ENCODE results near the gene MAP4K4.
A peak's percentile ranks its signal among the peaks of the same experiment; 100 is the strongest.

MAP4K4 gene

DNA sequence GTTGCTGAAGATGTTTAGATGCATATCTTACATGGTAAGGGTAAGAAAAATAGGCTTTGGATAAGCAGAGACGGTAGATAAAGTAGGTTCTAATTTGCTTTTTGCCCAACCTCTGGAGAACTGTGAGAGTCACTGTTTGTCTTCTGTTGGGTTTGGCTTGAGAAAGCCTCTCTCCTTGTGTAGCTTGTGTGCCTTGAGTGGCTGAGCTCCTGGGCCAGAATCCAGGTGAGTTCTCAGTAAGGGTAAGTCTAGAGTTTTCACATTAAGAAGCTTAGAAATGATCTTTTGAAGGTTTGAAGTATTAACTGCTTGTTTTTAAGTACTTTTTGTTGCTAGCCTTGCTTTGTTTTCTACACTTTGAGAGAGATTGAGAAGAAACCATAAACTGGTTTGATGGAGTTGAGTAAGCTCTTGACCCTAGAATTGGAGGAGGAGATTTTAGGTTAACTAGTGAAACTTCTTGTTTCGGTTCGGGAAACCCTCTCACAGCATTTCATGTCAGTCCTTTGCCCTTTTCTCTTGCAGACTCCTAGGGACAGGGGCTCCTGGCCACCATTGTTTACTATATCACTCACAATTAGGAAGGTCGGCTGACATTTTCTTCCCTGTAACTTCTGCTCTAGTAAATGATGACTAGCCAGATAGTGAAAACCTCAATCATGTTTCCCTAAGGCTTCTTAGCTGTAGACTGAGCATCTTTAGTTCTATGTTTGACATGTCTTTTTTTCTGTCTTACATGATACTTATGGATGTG lies 26.0 kb downstream of the MAP4K4 start:
- DNase-seq (ENCODE audit: low spot score) = no peak

DNA sequence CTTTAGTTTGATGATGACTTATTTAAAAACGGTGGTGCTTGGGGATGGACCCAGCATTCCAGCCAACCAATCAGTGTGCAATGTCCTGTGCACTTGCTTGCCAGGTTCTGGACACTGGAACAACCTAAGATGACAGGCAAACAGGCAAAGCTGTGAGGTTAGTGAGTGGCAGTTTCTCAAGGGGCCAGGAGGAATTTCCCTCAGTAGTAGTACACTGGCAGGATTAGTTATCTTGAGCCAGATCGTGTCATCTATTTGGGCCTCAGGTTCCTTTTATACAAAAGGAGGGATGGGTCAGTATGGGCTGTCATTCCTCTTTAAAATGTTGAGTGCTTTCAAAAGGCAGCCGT lies 26.6 kb downstream of the MAP4K4 start:
- no peak for DNase-seq (ENCODE audit: low spot score)

DNA sequence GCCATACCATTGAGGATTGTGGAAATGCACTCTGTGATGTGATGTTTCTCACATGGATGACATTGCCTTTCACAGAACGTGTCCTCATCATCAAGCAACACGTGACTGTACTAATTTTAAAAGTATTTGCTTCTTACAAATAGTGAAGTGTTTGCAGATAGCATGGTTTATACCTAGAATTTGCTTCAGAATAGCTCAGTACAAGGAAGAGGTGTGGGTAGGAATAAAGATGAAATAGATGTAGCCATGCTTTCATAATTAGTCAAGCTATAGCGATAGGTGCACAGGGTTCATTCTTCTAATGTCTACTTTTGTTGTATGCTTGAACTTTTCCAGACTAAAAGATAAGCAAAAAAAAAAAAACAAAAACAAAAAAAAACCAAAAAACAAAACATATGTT lies 27.5 kb downstream of the MAP4K4 start:
- DNase-seq (ENCODE audit: low spot score) = no peak

DNA sequence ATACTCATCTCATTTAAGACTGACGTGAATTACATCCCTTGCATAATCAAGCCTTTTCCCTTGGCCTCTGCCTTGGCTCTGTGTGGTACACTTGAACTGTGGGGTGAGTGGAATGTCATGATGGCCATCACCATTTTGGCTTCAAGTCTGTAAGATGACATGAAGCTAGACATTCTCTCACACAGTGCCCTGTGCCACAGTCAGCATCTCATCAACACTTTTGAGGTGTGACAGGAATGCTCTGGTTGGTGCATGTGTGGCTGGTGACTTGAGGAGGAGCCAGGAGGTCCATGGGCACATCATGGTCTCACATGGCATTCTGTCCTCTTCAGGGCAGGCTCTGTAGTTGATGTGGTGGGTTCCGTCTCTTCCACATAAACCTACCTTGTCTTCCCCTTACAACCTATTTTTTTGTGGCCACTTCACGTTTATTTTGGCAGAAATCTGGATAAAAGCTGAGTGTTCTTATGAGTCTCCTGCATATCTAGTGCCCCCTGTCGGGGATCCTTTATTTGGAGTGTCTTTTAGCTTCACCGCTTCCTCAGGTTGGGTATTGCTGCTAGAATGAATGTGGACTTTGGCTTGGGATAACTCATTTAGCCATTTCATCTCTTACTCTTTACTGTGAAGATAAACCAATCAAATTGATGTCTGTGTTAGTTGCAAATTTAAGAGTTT lies 28.1 kb downstream of the MAP4K4 start:
- no peak for DNase-seq (ENCODE audit: low spot score)

DNA sequence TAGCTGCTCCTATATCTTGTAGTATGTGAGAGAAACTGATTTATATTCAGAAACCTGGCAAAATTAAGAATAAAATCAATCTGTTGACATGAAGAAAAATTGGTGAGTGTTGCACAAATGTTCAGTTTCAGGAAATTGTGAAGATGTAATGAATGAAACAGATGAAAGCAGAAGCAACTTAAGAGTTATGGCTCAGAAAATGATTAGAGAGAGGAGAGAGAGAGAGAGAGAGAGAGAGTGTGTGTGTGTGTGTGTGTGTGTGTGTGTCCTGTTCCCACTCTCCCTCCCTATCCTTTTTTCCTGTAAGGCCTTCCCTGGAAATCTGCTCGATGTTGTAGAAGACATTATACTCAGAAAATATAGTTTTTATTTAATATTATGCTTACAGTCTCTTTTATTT lies 31.4 kb downstream of the MAP4K4 start:
- DNase-seq (ENCODE audit: low spot score) = no peak

DNA sequence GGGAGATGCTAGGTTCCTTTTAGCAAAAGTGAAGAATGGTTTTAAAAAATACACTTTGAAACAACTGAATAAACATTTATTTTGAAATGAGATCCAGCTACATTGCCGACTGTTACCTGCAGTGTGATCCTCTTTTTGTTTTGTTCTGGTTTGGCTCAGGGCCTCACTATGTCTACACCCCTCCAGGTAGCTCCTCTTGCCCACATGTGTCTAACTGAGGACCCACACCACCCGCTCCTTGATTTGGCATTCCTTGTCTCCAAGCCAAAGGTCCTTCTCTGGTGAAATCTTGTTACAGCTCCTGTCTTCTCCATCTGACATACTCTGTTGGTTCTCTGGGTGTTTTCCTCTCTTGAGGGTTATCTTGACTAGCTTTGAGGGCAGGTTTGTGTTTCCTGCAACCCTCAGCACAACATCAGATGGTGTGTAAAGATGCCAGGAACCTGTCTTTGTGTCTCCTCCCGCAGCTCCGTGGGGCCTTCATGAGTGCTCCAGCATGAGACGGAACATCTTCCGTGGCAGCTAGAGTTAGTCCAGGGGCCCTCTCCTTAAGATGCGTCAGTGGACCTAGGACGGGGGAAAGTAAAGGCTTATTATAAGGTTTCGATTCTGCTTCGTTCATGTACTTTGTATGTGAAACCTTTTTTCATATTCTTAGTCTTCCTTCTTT lies 32.1 kb downstream of the MAP4K4 start:
- no peak for DNase-seq (ENCODE audit: low spot score)

DNA sequence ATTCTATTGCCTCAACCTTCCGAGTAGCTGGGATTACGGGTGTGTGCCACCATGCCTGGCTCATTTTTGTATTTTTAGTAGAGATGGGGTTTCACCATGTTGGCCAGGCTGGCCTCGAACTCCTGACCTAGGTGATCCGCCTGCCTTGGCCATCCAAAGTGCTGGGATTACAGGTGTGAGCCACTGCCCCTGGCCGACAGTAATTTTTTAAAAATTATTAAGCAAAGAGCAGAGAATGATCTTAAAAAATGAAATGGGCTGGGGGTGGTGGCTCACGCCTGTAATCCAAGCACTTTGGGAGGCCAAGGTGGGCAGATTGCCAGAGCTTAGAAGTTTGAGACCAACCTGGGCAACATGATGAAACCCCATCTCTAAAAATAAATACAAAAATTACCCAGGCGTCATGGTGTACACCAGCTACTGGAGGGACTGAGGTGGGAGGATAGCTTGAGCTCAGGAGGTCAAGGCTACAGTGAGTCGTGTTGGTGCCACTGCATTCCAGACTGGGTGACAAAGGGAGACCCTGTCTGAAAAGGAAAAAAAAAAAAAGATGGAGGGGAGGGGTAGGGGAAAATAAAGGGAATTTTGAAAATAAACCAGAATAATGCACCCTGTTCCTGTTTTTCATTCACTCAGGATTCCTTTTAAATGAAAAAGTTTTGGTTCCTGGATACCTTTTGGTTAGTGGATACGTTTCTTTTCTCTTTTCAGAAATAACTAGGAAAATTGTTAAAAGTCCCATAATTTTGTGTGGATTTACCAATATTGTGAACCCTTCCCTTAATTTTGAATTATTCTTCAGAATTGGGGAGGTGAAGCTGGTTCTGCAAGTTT lies 33.9 kb downstream of the MAP4K4 start:
- no peak for DNase-seq (ENCODE audit: low spot score)

DNA sequence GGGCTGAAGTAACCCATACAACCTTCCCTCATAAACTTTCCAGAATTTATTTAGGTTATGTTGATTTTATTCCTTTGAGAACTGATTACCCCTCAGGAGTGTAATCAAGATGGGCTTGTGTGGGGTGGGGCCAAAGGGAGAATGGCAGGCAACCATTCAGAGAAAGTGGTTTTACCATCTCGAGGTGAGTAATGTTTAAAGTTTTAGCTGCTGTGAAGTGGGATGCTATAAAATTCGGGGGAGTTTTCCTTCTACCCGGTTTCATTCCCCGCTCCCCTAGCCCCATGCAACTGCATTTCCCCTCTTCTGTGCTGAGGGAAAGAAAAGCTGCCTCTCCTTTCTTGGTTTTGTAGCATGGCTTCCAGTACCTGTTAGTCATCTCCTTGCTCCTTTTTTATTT lies 34.7 kb downstream of the MAP4K4 start:
- DNase-seq (ENCODE audit: low spot score) = no peak

DNA sequence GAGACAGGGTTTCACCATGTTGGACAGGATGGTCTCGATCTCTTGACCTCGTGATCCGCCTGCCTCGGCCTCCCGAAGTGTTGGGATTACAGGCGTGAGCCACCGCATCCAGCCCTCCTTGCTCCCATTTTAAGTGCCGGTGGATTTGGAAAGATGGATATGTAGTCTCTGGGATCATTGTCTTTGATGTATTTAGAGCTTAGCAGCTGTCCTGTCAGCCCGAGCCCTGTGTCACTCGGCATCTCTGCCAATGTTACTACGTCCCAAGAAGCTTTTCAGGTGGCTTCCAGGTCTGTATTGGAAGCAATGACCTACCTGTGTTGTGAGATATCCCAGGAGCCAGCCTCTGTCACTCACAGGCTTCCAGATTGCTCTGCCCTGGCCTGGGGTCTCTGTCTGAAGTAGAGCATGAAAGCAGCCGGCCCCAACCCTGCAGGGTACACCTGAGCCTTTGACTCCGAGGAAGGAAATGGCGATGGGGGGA lies 35.3 kb downstream of the MAP4K4 start:
- DNase-seq (ENCODE audit: low spot score) = no peak

DNA sequence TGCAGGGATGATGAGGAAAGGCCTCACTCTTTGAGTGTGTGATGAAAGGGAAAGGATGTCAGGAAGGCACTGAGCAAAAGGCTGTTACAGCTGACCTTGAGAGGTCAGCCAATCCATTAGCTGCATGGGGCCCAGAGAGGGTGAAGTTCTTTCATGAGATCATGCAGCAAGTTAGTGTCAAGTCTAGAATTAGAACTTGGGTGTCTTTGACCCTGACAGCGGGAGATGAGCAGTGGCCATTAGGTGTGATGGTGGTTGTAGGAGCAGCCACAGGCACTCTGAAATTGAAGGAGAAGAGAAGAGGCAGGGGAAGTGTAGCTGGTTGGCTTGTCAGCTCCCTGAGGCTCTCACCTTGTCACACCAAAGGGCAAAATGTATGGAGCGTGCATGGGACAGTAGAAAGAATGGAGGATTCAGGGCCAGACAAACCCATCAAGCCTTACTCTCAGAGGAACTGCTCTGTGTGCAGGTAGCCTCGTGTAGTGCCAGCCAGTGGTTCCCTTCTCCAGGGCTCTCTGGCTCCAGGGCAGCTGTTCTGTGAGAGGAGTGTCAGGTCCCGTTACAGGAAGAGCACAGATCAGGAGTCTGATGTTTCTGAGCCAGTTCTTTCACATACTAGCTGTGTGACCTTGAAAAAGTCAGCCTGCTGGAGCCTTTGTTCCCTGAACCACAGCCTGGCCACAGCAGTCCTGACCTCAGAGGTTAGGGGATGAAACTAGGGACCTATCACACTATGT lies 35.9 kb downstream of the MAP4K4 start:
- no peak for DNase-seq (ENCODE audit: low spot score)

DNA sequence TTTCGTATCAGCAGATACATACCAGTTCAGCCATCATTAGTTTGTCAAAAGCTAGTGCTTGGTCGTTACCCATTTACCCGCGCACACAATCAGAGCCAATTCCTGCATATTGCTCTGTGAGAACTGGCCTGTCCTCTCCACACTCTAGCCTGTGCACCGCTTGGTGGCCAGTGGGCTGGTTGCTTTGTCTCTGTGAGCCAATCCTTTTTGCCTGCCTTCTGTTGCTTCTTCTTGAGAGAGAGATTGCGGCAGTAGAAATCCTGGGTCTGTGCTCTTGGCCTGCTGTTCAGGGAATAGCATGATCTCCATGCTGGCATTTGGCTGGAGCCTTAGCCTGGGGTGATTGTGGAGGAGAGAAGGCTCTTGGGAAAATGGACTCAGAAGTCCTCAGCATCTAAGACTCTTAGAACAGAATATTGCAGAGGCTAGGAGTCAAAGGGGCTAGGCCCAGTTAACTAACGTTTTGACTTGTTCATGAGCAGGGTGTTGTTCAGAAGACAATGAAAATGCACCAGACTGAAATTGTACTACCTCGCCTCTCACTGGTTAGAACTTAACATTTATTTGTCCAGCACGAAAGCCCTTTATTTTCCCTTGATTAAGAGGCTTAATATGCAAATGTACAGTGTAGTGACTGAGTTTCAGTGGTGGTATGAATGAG lies 37.1 kb downstream of the MAP4K4 start:
- no peak for DNase-seq (ENCODE audit: low spot score)

DNA sequence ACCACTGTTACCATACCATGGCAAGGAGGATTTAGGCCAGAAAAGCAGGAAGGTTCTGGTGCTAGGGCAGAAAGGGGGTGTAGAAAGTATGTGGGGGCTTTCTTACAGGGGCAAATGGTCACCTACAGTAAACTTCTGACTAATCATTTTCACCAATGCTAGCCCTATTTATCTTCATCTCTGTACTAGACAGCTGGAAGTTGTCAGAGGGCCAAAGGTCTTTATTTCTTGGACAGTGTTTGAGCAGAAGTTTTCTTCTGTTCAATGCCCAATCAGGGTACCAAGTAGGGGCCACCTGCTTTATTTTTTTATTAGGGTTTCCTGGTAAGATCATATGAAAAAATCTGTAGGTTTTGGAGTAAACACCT lies 37.6 kb downstream of the MAP4K4 start:
- DNase-seq (ENCODE audit: low spot score) = no peak

DNA sequence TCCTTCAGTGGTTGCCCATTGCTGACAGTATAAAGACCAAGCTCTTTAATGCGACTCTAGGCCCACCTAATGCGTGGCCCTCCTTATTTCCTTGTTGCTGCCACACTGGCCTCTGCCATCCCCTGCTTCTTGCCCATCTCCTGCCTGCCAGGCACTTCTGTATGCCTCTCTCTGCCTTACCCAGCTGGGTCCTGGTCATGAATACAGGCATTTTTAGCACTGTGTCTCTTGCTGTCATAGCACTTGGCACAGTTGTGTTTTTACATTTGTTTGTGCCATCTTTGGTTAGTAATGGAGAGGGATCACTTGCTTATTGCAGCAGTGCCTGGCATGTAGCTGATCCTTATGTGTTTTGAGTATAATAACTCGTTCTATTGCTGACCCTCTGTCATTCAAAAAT lies 38.7 kb downstream of the MAP4K4 start:
- no peak for DNase-seq (ENCODE audit: low spot score)

DNA sequence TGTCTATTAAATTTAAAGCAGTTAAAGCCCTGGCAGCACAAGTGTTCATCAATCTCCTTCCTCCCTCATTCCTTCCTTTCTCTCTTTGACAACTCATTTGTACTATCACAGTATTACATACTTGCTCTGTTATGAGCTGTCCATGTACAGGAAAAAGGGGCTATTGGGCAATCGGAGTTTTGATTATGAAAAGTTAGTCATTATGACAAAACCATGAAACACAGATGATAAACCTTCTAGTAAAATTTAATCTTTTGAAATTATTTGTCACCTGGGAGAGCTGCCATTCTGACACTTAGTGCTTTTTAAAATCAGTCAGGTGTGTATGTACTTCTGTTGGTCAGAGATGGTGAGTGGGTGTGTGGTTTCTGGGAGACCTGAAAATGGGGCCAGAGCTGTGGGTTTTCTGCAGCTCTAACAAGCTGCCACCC lies 39.4 kb downstream of the MAP4K4 start:
- DNase-seq (ENCODE audit: low spot score) = peak; percentile 40

DNA sequence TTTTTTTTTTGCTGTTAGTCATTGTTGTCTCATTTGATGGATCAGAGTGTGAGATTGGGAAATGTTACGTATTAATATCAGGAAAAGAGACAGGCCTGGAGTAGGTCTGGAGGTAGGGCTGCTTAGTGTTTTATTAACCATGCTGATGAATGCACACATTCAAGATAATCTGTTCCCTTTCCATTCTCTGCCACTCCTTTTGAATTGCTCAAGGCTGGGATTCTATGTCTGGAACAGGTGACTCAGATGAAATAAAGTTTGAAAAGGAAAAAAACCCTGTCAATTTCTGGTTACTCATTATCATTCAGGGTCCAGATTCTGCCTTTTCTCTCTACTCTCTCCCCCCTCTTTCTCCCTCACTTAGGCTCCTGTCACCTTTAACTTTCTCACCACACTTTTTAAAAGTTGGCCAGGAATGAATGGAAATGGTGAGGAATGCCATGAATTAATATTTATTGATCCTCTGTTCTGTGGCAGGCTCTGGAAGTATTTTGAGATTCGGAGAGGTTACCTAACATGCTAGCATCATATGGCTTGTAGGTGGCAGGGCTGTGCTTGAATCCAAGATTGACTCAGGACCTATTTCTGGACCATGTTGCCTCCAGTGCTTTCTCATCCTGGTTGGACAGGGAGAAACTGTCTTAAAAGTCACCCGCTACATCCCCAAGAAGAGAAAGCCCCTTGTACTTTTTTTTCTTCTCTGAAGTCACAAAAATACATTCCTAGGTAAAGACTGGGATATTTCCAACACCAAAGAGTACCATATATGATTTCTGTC lies 40.2 kb downstream of the MAP4K4 start:
- DNase-seq (ENCODE audit: low spot score) = no peak

DNA sequence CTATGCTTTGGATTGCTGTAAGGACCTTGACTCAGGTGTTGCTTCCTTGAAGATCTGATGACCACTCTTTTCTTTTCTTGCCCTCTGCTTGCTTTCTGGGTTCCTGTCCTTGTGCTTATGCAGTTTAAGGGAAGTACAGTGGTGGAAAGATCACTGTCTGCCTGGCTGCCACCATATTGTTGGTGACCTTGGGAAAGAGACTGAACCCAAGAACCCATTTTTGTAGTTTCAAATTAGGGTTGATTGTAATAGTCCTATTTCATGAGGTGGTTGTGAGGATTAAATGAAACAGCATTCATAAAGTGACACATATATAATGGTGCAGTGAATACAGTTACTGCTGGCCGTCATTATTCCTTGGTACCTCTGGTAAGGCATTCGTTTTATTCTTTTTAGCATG lies 41.1 kb downstream of the MAP4K4 start:
- DNase-seq (ENCODE audit: low spot score) = no peak

DNA sequence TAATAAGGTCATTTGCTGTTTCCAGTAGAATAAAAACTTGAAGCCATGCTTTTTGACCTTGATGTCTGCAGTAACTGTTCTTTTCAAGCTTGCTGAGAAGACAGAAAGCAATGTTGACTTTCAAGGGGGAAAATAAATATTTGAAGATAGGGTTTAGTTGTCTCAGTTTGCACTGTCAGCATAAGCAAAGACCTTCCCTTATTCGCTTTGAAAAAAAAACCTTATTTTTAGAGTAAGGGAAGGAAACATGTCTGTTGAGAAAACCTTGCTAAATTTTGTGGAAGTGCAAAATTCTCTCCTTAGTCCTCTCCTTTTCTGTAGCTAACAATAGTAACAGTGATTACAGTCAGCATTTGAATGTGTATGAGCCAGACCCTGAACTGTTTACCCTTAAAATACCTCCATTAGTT lies 43.1 kb downstream of the MAP4K4 start:
- no peak for DNase-seq (ENCODE audit: low spot score)

DNA sequence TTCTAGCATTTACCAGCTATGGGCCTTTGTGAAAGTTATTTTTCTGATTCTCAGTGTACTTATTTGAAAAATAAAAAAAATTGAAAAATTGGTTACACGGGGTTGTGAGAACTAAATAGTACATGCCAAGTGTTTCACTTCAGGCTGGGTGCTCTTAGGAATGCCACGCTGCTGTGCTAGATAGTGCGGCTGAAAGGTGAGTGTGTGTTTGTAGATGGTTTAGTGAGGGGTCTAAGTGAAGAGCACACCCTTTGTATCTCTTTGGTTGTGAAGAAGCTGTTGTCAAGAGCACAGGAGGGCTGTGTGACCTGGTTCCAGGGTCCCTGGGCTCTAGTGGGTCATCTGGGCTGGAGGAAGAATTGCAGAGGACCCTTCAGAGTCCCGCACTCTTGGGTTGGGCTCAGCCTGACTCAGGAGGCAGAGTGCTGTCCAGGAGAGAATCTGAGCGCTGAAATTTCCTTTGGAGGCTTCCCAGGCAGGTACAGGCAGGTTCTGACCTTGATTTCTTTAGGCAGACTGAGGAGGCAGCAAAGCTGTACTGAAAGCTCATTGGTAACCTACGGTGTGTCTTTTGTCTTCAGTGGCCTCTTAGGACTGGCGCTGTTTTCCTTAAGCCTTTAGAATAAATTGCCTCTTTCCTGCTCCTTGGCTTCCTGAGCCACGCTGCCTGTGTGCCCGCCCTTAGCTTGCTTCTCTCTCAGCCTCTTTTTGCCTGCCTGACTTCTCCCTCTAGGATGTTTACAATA lies 44.4 kb downstream of the MAP4K4 start:
- DNase-seq (ENCODE audit: low spot score) = no peak

DNA sequence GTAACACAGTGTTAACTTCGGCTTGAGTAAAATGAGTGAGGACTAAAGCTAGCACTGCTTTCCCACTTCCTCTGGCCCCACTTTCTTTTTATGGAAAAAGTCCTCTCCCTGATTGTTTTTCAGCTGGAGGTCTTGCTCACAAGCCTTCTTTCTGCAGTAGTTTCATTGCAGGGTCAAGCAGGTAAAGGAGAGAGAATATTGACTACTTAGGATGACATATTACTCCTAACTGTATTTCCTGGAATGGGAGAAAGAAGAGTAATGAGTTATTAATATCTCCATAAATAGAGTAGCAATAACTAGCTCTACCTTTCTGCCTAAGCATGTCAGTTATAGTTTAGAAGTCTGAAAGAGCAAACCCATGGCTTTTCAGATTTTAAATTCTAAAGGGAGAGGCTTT lies 45.0 kb downstream of the MAP4K4 start:
- DNase-seq (ENCODE audit: low spot score) = no peak

DNA sequence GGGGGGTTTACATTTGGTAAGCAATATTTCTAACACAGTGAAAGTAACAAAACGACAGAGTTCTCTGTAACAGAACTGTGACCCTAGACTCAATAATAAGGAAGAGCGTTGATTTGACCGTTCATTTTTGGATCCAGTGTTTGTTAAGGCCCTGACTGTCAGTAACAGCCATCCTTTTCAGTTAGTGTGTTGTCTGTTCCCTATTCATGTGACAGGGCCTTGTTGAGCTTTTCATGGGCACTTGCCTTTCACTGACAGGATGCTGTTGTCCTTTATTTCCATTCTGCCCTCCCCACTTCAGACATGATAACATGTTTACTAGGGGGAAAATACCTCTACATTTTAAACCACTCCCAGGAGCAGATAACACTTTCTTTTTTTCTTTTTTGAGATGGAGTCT lies 45.8 kb downstream of the MAP4K4 start:
- DNase-seq (ENCODE audit: low spot score) = no peak

Data from AG08396 (cell line).